K562 (cell line): Measurements from ENCODE around the gene SCN8A. TPM values are rescaled to one million over a fixed set of nuclear protein-coding genes. Genes with fewer than 3 reads are reported as not detected.
A peak's percentile ranks its signal among the peaks of the same experiment; 100 is the strongest.

Experiments
- ATAC-seq: fragments of 200-7000 bp; cut with Tn5 transposase; 3 replicates; pipeline ENCODE4 v1.9.1; 2020; ENCODE audit warnings: moderate library complexity
- BruUV-seq: library from RNA; stranded (reverse); fragments of 400-500 nt; replicated peaks from 2 replicates; lab custom pipeline; 2021; lab: Mats Ljungman, UMichigan
- CTCF ChIA-PET: fragments of 300-600 bp; formaldehyde crosslinking; extraction: SDS; loops from one replicate; lab custom pipeline; 2021; ENCODE audit warnings: low intra/inter-chr PET ratio; lab: Yijun Ruan, JAX
- POLR2A ChIA-PET: fragments of 300-600, 350-650 bp; sonication (Branson Sonifier 250); formaldehyde crosslinking; extraction: SDS; loops from one replicate; lab custom pipeline; 2021; ENCODE audit warnings: antibody characterized with exemption, inconsistent platforms; lab: Yijun Ruan, JAX
- DNase-seq, 4 experiments: peaks; one replicate each; pipeline versions ENCODE4 v3.0.0 to v3.0.0-alpha.2; 2011 to 2018; ENCODE audit warnings: low spot score in 3 of 4, mixed read lengths in 3 of 4; ENCODE audit errors: extremely low read depth in 1 of 4
- FAIRE-seq: peaks from 2 replicates; lab custom pipeline; 2011; peaks lifted over from hg19 to GRCh38; lab: Jason Lieb, UNC
- H2AFZ ChIP-seq: 2 replicates; pipeline ENCODE4 v1.6.0; 2011; ENCODE audit warnings: low read depth, low read length, control low read depth, inconsistent platforms
- H3K27ac ChIP-seq: fragments of 200-600 bp; 3 replicates; pipeline ENCODE4 v1.8.0; 2011; ENCODE audit warnings: low read depth, mild to moderate bottlenecking, control low read depth, inconsistent platforms, low read length, moderate library complexity, mixed read lengths; ENCODE audit errors: extremely low read depth
- H3K27me3 ChIP-seq, 2 experiments: fragments of 300-600 bp in 1 of 2; 2 replicates in 1 of 2; 3 replicates in 1 of 2; pipeline versions ENCODE4 v1.6.0 to v1.8.0; 2011; ENCODE audit warnings: inconsistent platforms in 2 of 2, low read length in 2 of 2, mild to moderate bottlenecking in 1 of 2, mixed read lengths in 1 of 2, moderate library complexity in 1 of 2; ENCODE audit not compliant: control insufficient read depth in 2 of 2, insufficient read depth in 2 of 2
- H3K36me3 ChIP-seq: fragments of 300-600 bp; 3 replicates; pipeline ENCODE4 v1.8.0; 2011; ENCODE audit warnings: mild to moderate bottlenecking, low read length, inconsistent platforms; ENCODE audit not compliant: control insufficient read depth, insufficient read depth
- H3K4me1 ChIP-seq, 2 experiments: fragments of 200-600 bp in 1 of 2; replicated peaks in 1 of 2; 2 replicates in 1 of 2; 3 replicates in 1 of 2; pipeline versions ENCODE4 v1.5.1 to v1.8.0; 2011; ENCODE audit warnings: inconsistent platforms in 2 of 2, low read length in 2 of 2, mild to moderate bottlenecking in 1 of 2, mixed read lengths in 1 of 2, moderate library complexity in 1 of 2; ENCODE audit not compliant: control insufficient read depth in 2 of 2, insufficient read depth in 2 of 2
- H3K4me2 ChIP-seq: 2 replicates; pipeline ENCODE4 v1.6.1; 2011; ENCODE audit warnings: low read length, control low read depth, inconsistent platforms, mixed read lengths; ENCODE audit not compliant: insufficient read depth
- H3K4me3 ChIP-seq: fragments of 200-600 bp; sonication (generic), shearing (Covaris generic); 2 replicates; pipeline ENCODE4 v1.5.1; 2016; ENCODE audit warnings: control low read depth, inconsistent platforms
- H3K79me2 ChIP-seq: fragments of 200-600 bp; 3 replicates; pipeline ENCODE4 v1.8.0; 2011; ENCODE audit warnings: low read length, inconsistent platforms; ENCODE audit not compliant: control insufficient read depth, insufficient read depth
- H3K9ac ChIP-seq, 2 experiments: 2 replicates each; pipeline versions ENCODE4 v1.6.0 to v1.6.1; 2011; ENCODE audit warnings: low read depth in 2 of 2, low read length in 2 of 2, control low read depth in 1 of 2, inconsistent platforms in 1 of 2, mild to moderate bottlenecking in 1 of 2, mixed read lengths in 1 of 2; ENCODE audit not compliant: insufficient read depth in 1 of 2
- H3K9me1 ChIP-seq: one replicate; pipeline ENCODE4 v1.6.0; 2011; ENCODE audit warnings: inconsistent platforms, mild to moderate bottlenecking, low read length, moderate library complexity; ENCODE audit not compliant: control insufficient read depth, insufficient read depth
- H3K9me3 ChIP-seq: replicated peaks from 2 replicates; pipeline ENCODE4 v1.5.1; 2011; ENCODE audit warnings: low read depth, low read length, inconsistent platforms; ENCODE audit not compliant: control insufficient read depth, insufficient read depth
- H4K20me1 ChIP-seq: replicated peaks from 2 replicates; pipeline ENCODE4 v1.6.1; 2011; ENCODE audit warnings: low read length, inconsistent platforms, mixed read lengths; ENCODE audit not compliant: control insufficient read depth, insufficient read depth
- RAD51 ChIP-seq: fragments of 450-650 bp; IDR thresholded peaks from 2 replicates; pipeline ENCODE4 v1.7.1; 2016; ENCODE audit warnings: low read depth, mild to moderate bottlenecking, borderline replicate concordance
- WGBS: fragments of 100-300 bp; shearing (Covaris generic); methylation state at CpG from one replicate; pipeline ENCODE4 v1.1.6; 2016; ENCODE audit warnings: low coverage, mixed read lengths; ENCODE audit not compliant: insufficient coverage; ENCODE audit errors: missing lambda C conversion rate; 5-methylcytosine and 5-hydroxymethylcytosine counted together
- in situ Hi-C: fragments of 300-500 bp; cut with MboI; formaldehyde crosslinking; loops from 4 replicates; pipeline ENCODE4 v1.15.0; 2018; ENCODE audit warnings: inconsistent platforms, mixed read lengths
- intact Hi-C: fragments of 100-400 bp; cut with micrococcal nuclease; formaldehyde crosslinking; loops from 2 replicates; pipeline ENCODE4 v1.14.2; 2022
- polyA plus RNA-seq, 8 experiments: library from polyadenylated mRNA; depleted of rRNA in 4 of 8; stranded (reverse) in 5 of 8; unstranded in 3 of 8; fragments of >200 nt; fragmentation: Nextera tagmentation in 2 of 8; fragmentation: Illumina TruSeq in 1 of 8; extraction: Ambion mirVana in 2 of 8; extraction: Trizol in 1 of 8; gene quantifications; 2 replicates each; pipeline versions ENCODE4 v1.2.1 to v1.2.3, GENCODE V29; 2011 to 2014; ENCODE audit warnings: inconsistent platforms in 1 of 8, missing spikeins in 1 of 8
- total RNA-seq, 7 experiments: library from RNA; depleted of rRNA in 6 of 7; stranded (reverse); fragments of >200 nt in 6 of 7; fragmentation: Illumina TruSeq in 2 of 7; extraction: Trizol in 2 of 7; gene quantifications; 2 replicates each; pipeline versions ENCODE4 v1.2.1 to v1.2.3, GENCODE V29; 2011 to 2021; ENCODE audit warnings: low replicate concordance in 1 of 7
- TF ChIP-seq, protein P1 (sequence below): fragments of 250-450 bp; sonication (Bioruptor Pico); IDR thresholded peaks from 2 replicates; pipeline ENCODE4 v1.5.0; 2021; ENCODE audit warnings: mild to moderate bottlenecking, moderate library complexity
- TF ChIP-seq, protein P2 (sequence below): fragments of 450-650 bp; formaldehyde crosslinking; IDR thresholded peaks from 2 replicates; pipeline ENCODE4 v1.4.0; 2020; ENCODE audit warnings: mild to moderate bottlenecking, mixed read lengths
- TF ChIP-seq, protein P3 (sequence below): sonication (generic); formaldehyde crosslinking; IDR thresholded peaks from 2 replicates; pipeline ENCODE4 v1.8.1; 2023; ENCODE audit warnings: mild to moderate bottlenecking, missing genetic modification reagents

SCN8A gene
- total and polyA plus RNA-seq, 9 of the 15 experiments (the other 6 are each of a cell fraction or from before 2014, with no cell fraction given): 0.03 to 0.29 (median 0.15) TPM; not detected in 1

DNA sequence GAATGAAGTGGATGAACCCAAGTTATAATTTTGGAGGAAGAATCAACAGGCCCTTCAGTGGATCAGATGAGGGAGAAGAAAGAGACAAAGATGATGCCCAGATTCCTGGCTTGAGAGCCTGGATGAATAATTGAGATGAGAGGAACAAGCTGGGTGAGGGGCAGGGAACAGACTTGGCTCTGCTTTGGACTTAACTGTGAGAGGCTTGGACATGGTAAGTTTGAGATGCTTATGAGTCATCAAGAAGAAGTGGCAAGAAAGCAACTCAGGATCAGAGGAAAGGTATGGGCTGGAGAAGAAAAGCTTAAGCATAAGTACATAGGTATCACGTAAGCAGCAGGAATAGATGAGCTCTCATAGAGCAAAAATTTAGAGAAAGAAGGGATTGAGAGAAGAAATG lies 202.2 kb downstream of the SCN8A start:
- ATAC-seq (no peak), FAIRE-seq (no peak), DNase-seq (no peak)
- no peaks in the 10 kb centered on the region for H3K9me3 ChIP-seq
- H4K20me1 ChIP-seq: no peaks in the 10 kb centered on the region; the same call in 1 of the 2 replicates
- no peaks in the 10 kb centered on the region for H3K36me3 ChIP-seq
- ChIA-PET CTCF (no interaction called here), POLR2A (no interaction called here)
- no peaks in the 10 kb centered on the region for H3K4me1 ChIP-seq
- no peaks in the 10 kb centered on the region for H3K79me2 ChIP-seq
- WGBS: 0% methylated on average over 1 of the region's 1 CpG
- intact Hi-C loops (no loop called here), in situ Hi-C loops (no loop called here)
- no peak overlapping the region for H3K4me3 ChIP-seq
- TF ChIP-seq, protein P1, sequence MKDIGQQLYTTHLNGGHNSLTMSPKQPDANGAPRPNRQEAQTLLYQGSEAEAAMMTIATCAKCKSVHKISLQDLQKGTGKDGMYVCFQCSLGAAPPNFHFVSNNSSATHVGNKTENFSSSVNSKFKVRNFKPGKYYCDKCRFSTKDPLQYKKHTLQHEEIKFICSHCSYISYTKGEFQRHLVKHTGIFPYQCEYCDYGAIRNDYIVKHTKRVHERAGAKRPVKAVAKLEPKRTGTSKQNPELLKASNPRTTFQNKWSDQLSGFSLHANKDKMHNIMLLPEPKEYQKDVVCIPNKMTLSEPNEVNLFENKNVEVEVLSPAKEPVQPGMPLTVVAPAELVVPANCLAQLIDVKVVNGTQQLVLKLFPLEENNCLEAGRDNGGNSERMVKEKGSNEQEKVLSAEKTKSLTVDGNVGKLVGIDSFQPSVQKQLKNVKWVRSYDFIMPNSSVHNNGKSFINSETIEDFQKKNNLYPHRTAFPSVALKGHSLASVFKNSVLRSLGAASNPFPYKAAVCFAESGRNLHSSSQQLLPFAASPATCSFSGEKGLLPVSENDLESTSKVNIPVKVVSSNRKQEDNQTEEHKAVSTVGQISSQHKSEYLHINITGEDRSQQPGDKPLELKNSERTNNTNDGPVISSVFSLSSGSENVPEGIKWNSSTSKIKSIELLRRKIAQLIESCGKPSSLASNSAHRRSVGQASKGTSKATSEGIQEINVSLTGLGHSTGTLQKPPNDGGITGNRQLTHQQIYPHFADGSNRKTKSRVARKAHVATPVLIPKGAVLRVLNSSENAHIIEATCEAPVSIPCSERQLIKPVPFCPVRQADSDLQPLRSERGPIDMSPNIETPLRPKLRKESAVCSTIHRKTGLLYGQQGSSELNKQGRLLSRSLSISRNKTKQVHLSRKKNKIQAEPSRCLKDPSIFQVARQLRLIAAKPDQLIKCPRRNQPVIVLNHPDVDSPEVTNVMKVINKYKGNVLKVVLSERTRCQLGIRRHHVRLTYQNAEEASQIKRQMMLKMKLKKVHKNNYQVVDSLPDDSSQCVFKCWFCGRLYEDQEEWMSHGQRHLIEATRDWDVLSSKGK (CRISPR knock-in tag): no peak
- H3K9ac ChIP-seq: no peak overlapping the region
- H3K27ac ChIP-seq: no peak overlapping the region
- H3K9me1 ChIP-seq: no peaks in the 10 kb centered on the region
- H2AFZ ChIP-seq: no peak overlapping the region
- peaks cover 5 to 8% of the 10 kb centered on the region in 2 experiments; a peak in 3 of 5 replicates for H3K27me3 ChIP-seq
- no peak overlapping the region for H3K4me2 ChIP-seq
- no TSS peak for BruUV-seq

DNA sequence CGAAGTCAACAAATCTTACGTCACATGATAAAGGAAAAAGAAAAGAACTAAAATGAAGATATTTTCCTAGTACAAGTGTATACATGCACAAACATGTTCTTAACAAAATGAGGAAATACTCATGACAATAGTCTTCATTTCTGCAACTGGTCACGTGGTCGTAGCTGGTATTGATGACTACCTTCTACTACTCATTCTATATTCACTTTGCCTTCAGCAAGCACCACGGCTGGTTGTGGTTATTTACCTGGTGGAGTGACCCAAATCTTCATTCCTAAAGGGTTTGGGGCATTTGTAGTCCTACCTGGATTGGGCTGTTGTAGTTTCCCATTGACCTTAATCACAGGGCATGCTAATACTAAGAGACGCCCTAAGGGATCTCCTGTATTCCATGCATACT lies 206.3 kb downstream of the SCN8A start:
- Histone ChIP-seq H4K20me1 (no peaks in the 10 kb centered on the region; the same call in 1 of the 2 replicates), H2AFZ (no peak overlapping the region), H3K9me3 (no peaks in the 10 kb centered on the region), H3K9ac (no peak overlapping the region), H3K4me3 (no peak overlapping the region), H3K4me1 (no peaks in the 10 kb centered on the region), H3K27ac (no peak overlapping the region), H3K36me3 (no peaks in the 10 kb centered on the region), H3K4me2 (no peak overlapping the region), H3K79me2 (no peaks in the 10 kb centered on the region), H3K27me3 (no peaks in the 10 kb centered on the region; a peak in 1 of 5 replicates), H3K9me1 (no peaks in the 10 kb centered on the region)
- ATAC-seq (no peak), DNase-seq (no peak), FAIRE-seq (no peak)
- POLR2A ChIA-PET: no interaction called here
- no TSS peak for BruUV-seq
- in situ Hi-C loops (no loop called here), intact Hi-C loops (no loop called here)
- TF ChIP-seq, protein P2, sequence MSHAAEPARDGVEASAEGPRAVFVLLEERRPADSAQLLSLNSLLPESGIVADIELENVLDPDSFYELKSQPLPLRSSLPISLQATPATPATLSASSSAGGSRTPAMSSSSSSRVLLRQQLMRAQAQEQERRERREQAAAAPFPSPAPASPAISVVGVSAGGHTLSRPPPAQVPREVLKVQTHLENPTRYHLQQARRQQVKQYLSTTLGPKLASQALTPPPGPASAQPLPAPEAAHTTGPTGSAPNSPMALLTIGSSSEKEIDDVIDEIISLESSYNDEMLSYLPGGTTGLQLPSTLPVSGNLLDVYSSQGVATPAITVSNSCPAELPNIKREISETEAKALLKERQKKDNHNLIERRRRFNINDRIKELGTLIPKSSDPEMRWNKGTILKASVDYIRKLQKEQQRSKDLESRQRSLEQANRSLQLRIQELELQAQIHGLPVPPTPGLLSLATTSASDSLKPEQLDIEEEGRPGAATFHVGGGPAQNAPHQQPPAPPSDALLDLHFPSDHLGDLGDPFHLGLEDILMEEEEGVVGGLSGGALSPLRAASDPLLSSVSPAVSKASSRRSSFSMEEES (CRISPR knock-in tag): peak; percentile 34
- TF ChIP-seq, protein P3, sequence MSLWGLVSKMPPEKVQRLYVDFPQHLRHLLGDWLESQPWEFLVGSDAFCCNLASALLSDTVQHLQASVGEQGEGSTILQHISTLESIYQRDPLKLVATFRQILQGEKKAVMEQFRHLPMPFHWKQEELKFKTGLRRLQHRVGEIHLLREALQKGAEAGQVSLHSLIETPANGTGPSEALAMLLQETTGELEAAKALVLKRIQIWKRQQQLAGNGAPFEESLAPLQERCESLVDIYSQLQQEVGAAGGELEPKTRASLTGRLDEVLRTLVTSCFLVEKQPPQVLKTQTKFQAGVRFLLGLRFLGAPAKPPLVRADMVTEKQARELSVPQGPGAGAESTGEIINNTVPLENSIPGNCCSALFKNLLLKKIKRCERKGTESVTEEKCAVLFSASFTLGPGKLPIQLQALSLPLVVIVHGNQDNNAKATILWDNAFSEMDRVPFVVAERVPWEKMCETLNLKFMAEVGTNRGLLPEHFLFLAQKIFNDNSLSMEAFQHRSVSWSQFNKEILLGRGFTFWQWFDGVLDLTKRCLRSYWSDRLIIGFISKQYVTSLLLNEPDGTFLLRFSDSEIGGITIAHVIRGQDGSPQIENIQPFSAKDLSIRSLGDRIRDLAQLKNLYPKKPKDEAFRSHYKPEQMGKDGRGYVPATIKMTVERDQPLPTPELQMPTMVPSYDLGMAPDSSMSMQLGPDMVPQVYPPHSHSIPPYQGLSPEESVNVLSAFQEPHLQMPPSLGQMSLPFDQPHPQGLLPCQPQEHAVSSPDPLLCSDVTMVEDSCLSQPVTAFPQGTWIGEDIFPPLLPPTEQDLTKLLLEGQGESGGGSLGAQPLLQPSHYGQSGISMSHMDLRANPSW (CRISPR knock-in tag): no peak
- peak; percentile 42; the same call in 1 of the 2 replicates for TF ChIP-seq RAD51
- WGBS: 2% methylated on average over 6 of the region's 6 CpGs
- CTCF ChIA-PET: no interaction called here
